CD14-positive monocyte (primary cell): ENCODE measurements around the gene OR51I2. TPM values are rescaled to one million over a fixed set of nuclear protein-coding genes. Genes with fewer than 3 reads are reported as not detected.

Source experiments
- DNase-seq, 3 donors: peaks; one replicate each; pipeline ENCODE4 v3.0.0-alpha.2; 2011 to 2022
- H2AFZ ChIP-seq: 2 replicates; pipeline ENCODE4 v1.6.0; 2012; ENCODE audit warnings: mild to moderate bottlenecking, low read depth, low read length, inconsistent platforms; ENCODE audit not compliant: insufficient read depth, poor library complexity, severe bottlenecking
- H3K27ac ChIP-seq, 2 donors: 1 replicate in 1 of 2; 2 replicates in 1 of 2; pipeline ENCODE4 v1.5.1; 2012 to 2013; ENCODE audit warnings: low read length in 2 of 2, control low read depth in 1 of 2, inconsistent platforms in 1 of 2, low read depth in 1 of 2, mild to moderate bottlenecking in 1 of 2
- H3K27me3 ChIP-seq, 2 donors: one replicate each; pipeline versions ENCODE4 v1.6.0 to v1.6.1; 2011 to 2013; ENCODE audit warnings: low read length in 2 of 2; ENCODE audit not compliant: control insufficient read depth in 2 of 2, insufficient read depth in 2 of 2
- H3K36me3 ChIP-seq, 2 donors: replicated peaks in 1 of 2; 1 replicate in 1 of 2; 2 replicates in 1 of 2; pipeline versions ENCODE4 v1.5.1 to v1.6.1; 2012 to 2013; ENCODE audit warnings: low read length in 2 of 2, control low read depth in 1 of 2, inconsistent platforms in 1 of 2, mild to moderate bottlenecking in 1 of 2; ENCODE audit not compliant: insufficient read depth in 2 of 2, control insufficient read depth in 1 of 2
- H3K4me1 ChIP-seq, 2 donors: 1 replicate in 1 of 2; 2 replicates in 1 of 2; pipeline versions ENCODE4 v1.5.1 to v1.6.1; 2012 to 2013; ENCODE audit warnings: low read length in 2 of 2, control low read depth in 1 of 2, inconsistent platforms in 1 of 2, mild to moderate bottlenecking in 1 of 2, moderate library complexity in 1 of 2; ENCODE audit not compliant: insufficient read depth in 2 of 2, control insufficient read depth in 1 of 2
- H3K4me2 ChIP-seq: replicated peaks from 2 replicates; pipeline ENCODE3; 2012; ENCODE audit warnings: low read length, moderate library complexity, mild to moderate bottlenecking; ENCODE audit not compliant: poor library complexity, severe bottlenecking; ENCODE audit errors: extremely low read depth
- H3K4me3 ChIP-seq, 3 experiments: fragments of 200-600 bp in 1 of 3; sonication (generic) in 1 of 3; replicated peaks in 1 of 3; 1 replicate in 2 of 3; 2 replicates in 1 of 3; pipeline ENCODE4 v1.5.1; 2011 to 2013; ENCODE audit warnings: low read length in 3 of 3, mild to moderate bottlenecking in 3 of 3, control low read depth in 2 of 3, low read depth in 2 of 3, inconsistent platforms in 1 of 3, moderate library complexity in 1 of 3
- H3K79me2 ChIP-seq: 2 replicates; pipeline ENCODE4 v1.6.0; 2012; ENCODE audit warnings: mild to moderate bottlenecking, control low read depth, inconsistent platforms, low read length, moderate library complexity; ENCODE audit not compliant: insufficient read depth
- H3K9ac ChIP-seq: 2 replicates; pipeline ENCODE4 v1.6.0; 2017; ENCODE audit warnings: low read length, mild to moderate bottlenecking; ENCODE audit not compliant: insufficient read depth, poor library complexity, severe bottlenecking
- H3K9me3 ChIP-seq, 2 donors: replicated peaks in 1 of 2; 1 replicate in 1 of 2; 2 replicates in 1 of 2; pipeline versions ENCODE4 v1.5.1 to v1.6.1; 2012 to 2013; ENCODE audit warnings: low read length in 2 of 2, control low read depth in 1 of 2; ENCODE audit not compliant: control insufficient read depth in 1 of 2, insufficient read depth in 1 of 2
- H4K20me1 ChIP-seq: 2 replicates; pipeline ENCODE4 v1.6.0; 2012; ENCODE audit warnings: mild to moderate bottlenecking, low read length, control low read depth, moderate library complexity; ENCODE audit not compliant: insufficient read depth
- H3K27ac Mint-ChIP-seq, 7 donors: one replicate each; pipeline ENCODE4 v1.8.0; 2020; ENCODE audit warnings: mild to moderate bottlenecking in 7 of 7, mixed read lengths in 7 of 7, moderate library complexity in 6 of 7, inconsistent platforms in 2 of 7
- H3K27me3 Mint-ChIP-seq, 3 donors: one replicate each; pipeline ENCODE4 v1.8.0; 2021 to 2022; ENCODE audit warnings: low read depth in 3 of 3, mild to moderate bottlenecking in 3 of 3, mixed read lengths in 3 of 3, moderate library complexity in 3 of 3, inconsistent platforms in 1 of 3
- H3K36me3 Mint-ChIP-seq, 2 donors: one replicate each; pipeline ENCODE4 v1.8.0; 2020; ENCODE audit warnings: mixed read lengths in 2 of 2, inconsistent platforms in 1 of 2, mild to moderate bottlenecking in 1 of 2
- H3K4me1 Mint-ChIP-seq: one replicate; pipeline ENCODE4 v1.8.0; 2020; ENCODE audit warnings: mild to moderate bottlenecking, mixed read lengths
- H3K4me3 Mint-ChIP-seq, 2 donors: one replicate each; pipeline ENCODE4 v1.8.0; 2020; ENCODE audit warnings: mild to moderate bottlenecking in 2 of 2, mixed read lengths in 2 of 2, moderate library complexity in 1 of 2
- H3K9me3 Mint-ChIP-seq, 7 donors: one replicate each; pipeline ENCODE4 v1.8.0; 2020 to 2022; ENCODE audit warnings: mixed read lengths in 7 of 7, mild to moderate bottlenecking in 6 of 7, moderate library complexity in 6 of 7, inconsistent platforms in 2 of 7
- WGBS: methylation state at CpG from one replicate; pipeline ENCODE4 v1.1.5; 2013; ENCODE audit warnings: missing lambda C conversion rate; ENCODE audit not compliant: insufficient coverage; 5-methylcytosine and 5-hydroxymethylcytosine counted together
- intact Hi-C, 2 donors: fragments of 100-400 bp; cut with micrococcal nuclease; formaldehyde crosslinking; loops; one replicate each; pipeline versions ENCODE4 v1.15.0 to v1.15.1; 2023
- polyA plus RNA-seq, 3 donors: library from polyadenylated mRNA; depleted of rRNA in 1 of 3; unstranded in 2 of 3; stranded (reverse) in 1 of 3; fragments of 300-500 nt in 2 of 3; fragments of >200 nt in 1 of 3; fragmentation: Illumina TruSeq in 2 of 3; gene quantifications; 1 replicate in 2 of 3; 2 replicates in 1 of 3; pipeline ENCODE4 v1.2.3, GENCODE V29; 2012 to 2021
- TF ChIP-seq, protein P1 (sequence below): fragments of 200-600 bp; IDR thresholded peaks from one replicate; pipeline ENCODE4 v1.8.0; 2022; ENCODE audit warnings: antibody characterized with exemption, mild to moderate bottlenecking

OR51I2 gene
- polyA plus RNA-seq, 3 donors, result not detected

- H3K4me3 Mint-ChIP-seq, result no peak overlapping the region
- Histone ChIP-seq H3K4me3 (no peak overlapping the region), H3K27me3 (no peaks in the 10 kb centered on the region), H4K20me1 (no peaks in the 10 kb centered on the region), H3K4me2 (no peak overlapping the region), H3K9ac (no peak overlapping the region), H3K9me3 (peaks cover 5 to 10% of the 10 kb centered on the region in 2 donors), H3K27ac (no peak overlapping the region), H3K36me3 (no peaks in the 10 kb centered on the region), H3K79me2 (no peaks in the 10 kb centered on the region), H2AFZ (no peak overlapping the region), H3K4me1 (no peaks in the 10 kb centered on the region)
- peaks cover 0 to 4% (median 0%) of the 10 kb centered on the region in 3 donors for H3K27me3 Mint-ChIP-seq
- intact Hi-C loops, result no loop called here
- peaks cover 2 to 8% (median 5%) of the 10 kb centered on the region in 7 donors for H3K9me3 Mint-ChIP-seq
- TF ChIP-seq, protein P1, sequence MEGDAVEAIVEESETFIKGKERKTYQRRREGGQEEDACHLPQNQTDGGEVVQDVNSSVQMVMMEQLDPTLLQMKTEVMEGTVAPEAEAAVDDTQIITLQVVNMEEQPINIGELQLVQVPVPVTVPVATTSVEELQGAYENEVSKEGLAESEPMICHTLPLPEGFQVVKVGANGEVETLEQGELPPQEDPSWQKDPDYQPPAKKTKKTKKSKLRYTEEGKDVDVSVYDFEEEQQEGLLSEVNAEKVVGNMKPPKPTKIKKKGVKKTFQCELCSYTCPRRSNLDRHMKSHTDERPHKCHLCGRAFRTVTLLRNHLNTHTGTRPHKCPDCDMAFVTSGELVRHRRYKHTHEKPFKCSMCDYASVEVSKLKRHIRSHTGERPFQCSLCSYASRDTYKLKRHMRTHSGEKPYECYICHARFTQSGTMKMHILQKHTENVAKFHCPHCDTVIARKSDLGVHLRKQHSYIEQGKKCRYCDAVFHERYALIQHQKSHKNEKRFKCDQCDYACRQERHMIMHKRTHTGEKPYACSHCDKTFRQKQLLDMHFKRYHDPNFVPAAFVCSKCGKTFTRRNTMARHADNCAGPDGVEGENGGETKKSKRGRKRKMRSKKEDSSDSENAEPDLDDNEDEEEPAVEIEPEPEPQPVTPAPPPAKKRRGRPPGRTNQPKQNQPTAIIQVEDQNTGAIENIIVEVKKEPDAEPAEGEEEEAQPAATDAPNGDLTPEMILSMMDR, result no peak
- H3K4me1 Mint-ChIP-seq, result no peaks in the 10 kb centered on the region
- DNase-seq, result no peak
- H3K36me3 Mint-ChIP-seq, result no peaks in the 10 kb centered on the region
- 95% methylated on average over 13 of the region's 14 CpGs for WGBS
- H3K27ac Mint-ChIP-seq, result no peak overlapping the region
Observed at GRCh38 chr11:5460983-5461621, 12.0 kb downstream of the OR51I2 start.

DNA sequence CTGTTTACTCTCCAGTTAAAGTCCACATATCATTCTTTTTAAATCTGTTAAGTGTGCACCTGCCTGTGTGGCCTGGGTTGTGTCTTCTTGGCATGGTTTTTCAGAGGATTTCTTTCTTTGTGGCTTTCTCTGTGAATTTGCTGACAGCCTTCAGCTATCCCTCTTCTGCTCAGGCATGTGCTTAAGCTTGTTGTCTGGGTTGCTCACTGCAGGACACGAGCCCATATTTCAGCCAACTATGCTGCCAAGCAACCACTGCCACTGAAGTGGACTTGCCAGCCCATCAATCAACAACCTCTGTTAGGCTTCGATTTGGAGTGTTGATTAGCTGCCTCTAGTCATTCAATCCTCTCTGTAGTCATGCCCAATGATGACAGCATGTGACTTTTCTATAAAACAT, 18.4 kb downstream of the OR51I2 start:
- Histone ChIP-seq H3K27ac (no peak overlapping the region), H3K36me3 (no peaks in the 10 kb centered on the region), H4K20me1 (no peaks in the 10 kb centered on the region), H3K4me2 (no peak overlapping the region), H3K9ac (no peak overlapping the region), H3K79me2 (no peaks in the 10 kb centered on the region), H3K4me1 (no peaks in the 10 kb centered on the region), H3K4me3 (no peak overlapping the region), H3K27me3 (no peaks in the 10 kb centered on the region), H2AFZ (no peak overlapping the region), H3K9me3 (no peaks in the 10 kb centered on the region)
- H3K9me3 Mint-ChIP-seq, result peaks cover 0 to 5% (median 0%) of the 10 kb centered on the region in 7 donors
- H3K4me1 Mint-ChIP-seq, result peaks cover 5% of the 10 kb centered on the region
- H3K27me3 Mint-ChIP-seq, result peaks cover 0 to 1% (median 1%) of the 10 kb centered on the region in 3 donors
- intact Hi-C loops, result no loop called here
- no peaks in the 10 kb centered on the region for H3K36me3 Mint-ChIP-seq
- H3K27ac Mint-ChIP-seq, result peak overlapping the region in 1 of 7 donors; percentile 14
- no peak overlapping the region for H3K4me3 Mint-ChIP-seq
- 100% methylated on average over 1 of the region's 2 CpGs for WGBS
- DNase-seq, result no peak
- TF ChIP-seq, protein P1, result no peak
